Loucy (cell line): ENCODE results near the gene RAD21L1.

Experiments used
- H2AFZ ChIP-seq: fragments of 200-600 bp; sonication (generic); 2 replicates; pipeline ENCODE4 v1.6.0; 2016; ENCODE audit warnings: antibody characterized with exemption, mild to moderate bottlenecking, low read length, moderate library complexity
- H3F3A ChIP-seq: fragments of 200-600 bp; 2 replicates; pipeline ENCODE4 v1.6.0; 2016; ENCODE audit warnings: antibody characterized with exemption, low read depth, mild to moderate bottlenecking
- H3K27me3 ChIP-seq: fragments of 200-600 bp; sonication (generic); 2 replicates; pipeline ENCODE4 v1.6.1; 2014; ENCODE audit warnings: low read length, mild to moderate bottlenecking; ENCODE audit not compliant: insufficient read depth, poor library complexity, severe bottlenecking
- H3K36me3 ChIP-seq: fragments of 200-600 bp; sonication (generic); 2 replicates; pipeline ENCODE4 v1.6.1; 2016; ENCODE audit warnings: low read length; ENCODE audit not compliant: insufficient read depth
- H3K4me1 ChIP-seq: fragments of 200-600 bp; sonication (generic); 2 replicates; pipeline ENCODE4 v1.5.1; 2014; ENCODE audit warnings: low read length, mild to moderate bottlenecking; ENCODE audit not compliant: insufficient read depth, poor library complexity, severe bottlenecking
- H3K4me2 ChIP-seq: fragments of 200-600 bp; sonication (generic); 2 replicates; pipeline ENCODE4 v1.6.0; 2014; ENCODE audit warnings: antibody characterized with exemption, low read length, low read depth, mild to moderate bottlenecking; ENCODE audit not compliant: poor library complexity, severe bottlenecking
- H3K4me3 ChIP-seq: fragments of 200-600 bp; sonication (generic); 2 replicates; pipeline ENCODE4 v1.5.1; 2014; ENCODE audit warnings: low read length, mild to moderate bottlenecking, mixed read lengths; ENCODE audit not compliant: poor library complexity, severe bottlenecking
- H3K79me2 ChIP-seq: fragments of 200-600 bp; sonication (generic); 2 replicates; pipeline ENCODE4 v1.6.1; 2014; ENCODE audit warnings: low read length; ENCODE audit not compliant: insufficient read depth
- H3K9ac ChIP-seq: fragments of 200-600 bp; sonication (generic); 2 replicates; pipeline ENCODE4 v1.6.0; 2014; ENCODE audit warnings: mild to moderate bottlenecking, low read depth, low read length, moderate library complexity; ENCODE audit not compliant: poor library complexity, severe bottlenecking
- H3K9me2 ChIP-seq: fragments of 200-600 bp; sonication (generic); replicated peaks from 2 replicates; pipeline ENCODE4 v1.6.1; 2016; ENCODE audit warnings: low read depth, low read length, mixed read lengths
- H3K9me3 ChIP-seq: fragments of 200-600 bp; sonication (generic); 2 replicates; pipeline ENCODE4 v1.6.1; 2014; ENCODE audit warnings: mild to moderate bottlenecking, antibody characterized with exemption, low read length, low read depth; ENCODE audit not compliant: insufficient read depth
- H4K20me1 ChIP-seq: fragments of 200-600 bp; sonication (generic); 2 replicates; pipeline ENCODE4 v1.6.0; 2014; ENCODE audit warnings: antibody characterized with exemption, low read length, mild to moderate bottlenecking; ENCODE audit not compliant: insufficient read depth, poor library complexity, severe bottlenecking
- EZH2phosphoT487 ChIP-seq: fragments of 200-600 bp; IDR thresholded peaks from 2 replicates; pipeline ENCODE4 v1.6.1; 2018; ENCODE audit warnings: antibody characterized with exemption, mild to moderate bottlenecking, moderate library complexity, borderline replicate concordance
- TF ChIP-seq, protein P1 (sequence below): fragments of 200-600 bp; sonication (generic); conservative IDR thresholded peaks from 2 replicates; pipeline ENCODE4 v1.5.1; 2014; ENCODE audit warnings: mild to moderate bottlenecking, antibody characterized with exemption, low read length

Gene RAD21L1

GRCh38 chr20:1267161-1267560, 41.3 kb downstream of the RAD21L1 start:
- H4K20me1 ChIP-seq = no peaks in the 10 kb centered on the region
- H3K79me2 ChIP-seq = no peaks in the 10 kb centered on the region
- H3K27me3 ChIP-seq = no peaks in the 10 kb centered on the region
- peak overlapping the region; percentile 76 for H3K4me3 ChIP-seq
- no peaks in the 10 kb centered on the region for H3K9me2 ChIP-seq
- peak overlapping the region; percentile 65 for H3K9ac ChIP-seq
- no peaks in the 10 kb centered on the region for H3F3A ChIP-seq
- 0 out of 2 replicates have a peak, but pooled peaks cover 5% of the 10 kb centered on the region for H3K9me3 ChIP-seq
- peaks cover 13% of the 10 kb centered on the region for H3K4me1 ChIP-seq
- H3K36me3 ChIP-seq = no peaks in the 10 kb centered on the region
- no peak overlapping the region for H2AFZ ChIP-seq
- peak overlapping the region; percentile 81 for H3K4me2 ChIP-seq
- TF ChIP-seq, protein P1, sequence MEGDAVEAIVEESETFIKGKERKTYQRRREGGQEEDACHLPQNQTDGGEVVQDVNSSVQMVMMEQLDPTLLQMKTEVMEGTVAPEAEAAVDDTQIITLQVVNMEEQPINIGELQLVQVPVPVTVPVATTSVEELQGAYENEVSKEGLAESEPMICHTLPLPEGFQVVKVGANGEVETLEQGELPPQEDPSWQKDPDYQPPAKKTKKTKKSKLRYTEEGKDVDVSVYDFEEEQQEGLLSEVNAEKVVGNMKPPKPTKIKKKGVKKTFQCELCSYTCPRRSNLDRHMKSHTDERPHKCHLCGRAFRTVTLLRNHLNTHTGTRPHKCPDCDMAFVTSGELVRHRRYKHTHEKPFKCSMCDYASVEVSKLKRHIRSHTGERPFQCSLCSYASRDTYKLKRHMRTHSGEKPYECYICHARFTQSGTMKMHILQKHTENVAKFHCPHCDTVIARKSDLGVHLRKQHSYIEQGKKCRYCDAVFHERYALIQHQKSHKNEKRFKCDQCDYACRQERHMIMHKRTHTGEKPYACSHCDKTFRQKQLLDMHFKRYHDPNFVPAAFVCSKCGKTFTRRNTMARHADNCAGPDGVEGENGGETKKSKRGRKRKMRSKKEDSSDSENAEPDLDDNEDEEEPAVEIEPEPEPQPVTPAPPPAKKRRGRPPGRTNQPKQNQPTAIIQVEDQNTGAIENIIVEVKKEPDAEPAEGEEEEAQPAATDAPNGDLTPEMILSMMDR = no peak
- TF ChIP-seq EZH2phosphoT487 = no peak

- Histone ChIP-seq H4K20me1 (no peaks in the 10 kb centered on the region), H3K79me2 (no peaks in the 10 kb centered on the region), H3K9me2 (no peaks in the 10 kb centered on the region), H3K27me3 (no peaks in the 10 kb centered on the region), H2AFZ (no peak overlapping the region), H3K4me2 (no peak overlapping the region), H3K36me3 (no peaks in the 10 kb centered on the region), H3K4me3 (no peak overlapping the region), H3K9ac (no peak overlapping the region), H3F3A (no peaks in the 10 kb centered on the region), H3K9me3 (no peaks in the 10 kb centered on the region), H3K4me1 (peaks cover 13% of the 10 kb centered on the region)
- TF ChIP-seq, protein P1 = no peak
- TF ChIP-seq EZH2phosphoT487 = no peak
Measured at GRCh38 chr20:1267809-1268374, 42.0 kb downstream of the RAD21L1 start.

- Histone ChIP-seq H4K20me1 (no peaks in the 10 kb centered on the region), H3K79me2 (no peaks in the 10 kb centered on the region), H3K9me3 (no peaks in the 10 kb centered on the region), H3K9me2 (no peaks in the 10 kb centered on the region), H2AFZ (no peak overlapping the region), H3K27me3 (no peaks in the 10 kb centered on the region), H3K9ac (no peak overlapping the region), H3F3A (no peaks in the 10 kb centered on the region), H3K4me3 (no peak overlapping the region), H3K4me2 (no peak overlapping the region), H3K4me1 (peaks cover 13% of the 10 kb centered on the region), H3K36me3 (no peaks in the 10 kb centered on the region)
- no peak for TF ChIP-seq EZH2phosphoT487
- TF ChIP-seq, protein P1 = no peak
Measured at GRCh38 chr20:1269235-1269634, 43.4 kb downstream of the RAD21L1 start.
